AG09319 (cell line): ENCODE data around the gene RARB.

Source experiments
- DNase-seq: peaks from one replicate; pipeline ENCODE4 v3.0.0-alpha.2; 2010; ENCODE audit warnings: low read depth; ENCODE audit errors: extremely low read depth
- TF ChIP-seq, protein P1 (sequence below): IDR thresholded peaks from 2 replicates; pipeline ENCODE4 v1.5.1; 2011; ENCODE audit warnings: low read depth, mild to moderate bottlenecking, inconsistent platforms, low read length, moderate library complexity

The RARB gene

GRCh38 chr3:25557694-25558093 lies 129.6 kb downstream of the RARB start:
- DNase-seq: no peak
- TF ChIP-seq, protein P1, sequence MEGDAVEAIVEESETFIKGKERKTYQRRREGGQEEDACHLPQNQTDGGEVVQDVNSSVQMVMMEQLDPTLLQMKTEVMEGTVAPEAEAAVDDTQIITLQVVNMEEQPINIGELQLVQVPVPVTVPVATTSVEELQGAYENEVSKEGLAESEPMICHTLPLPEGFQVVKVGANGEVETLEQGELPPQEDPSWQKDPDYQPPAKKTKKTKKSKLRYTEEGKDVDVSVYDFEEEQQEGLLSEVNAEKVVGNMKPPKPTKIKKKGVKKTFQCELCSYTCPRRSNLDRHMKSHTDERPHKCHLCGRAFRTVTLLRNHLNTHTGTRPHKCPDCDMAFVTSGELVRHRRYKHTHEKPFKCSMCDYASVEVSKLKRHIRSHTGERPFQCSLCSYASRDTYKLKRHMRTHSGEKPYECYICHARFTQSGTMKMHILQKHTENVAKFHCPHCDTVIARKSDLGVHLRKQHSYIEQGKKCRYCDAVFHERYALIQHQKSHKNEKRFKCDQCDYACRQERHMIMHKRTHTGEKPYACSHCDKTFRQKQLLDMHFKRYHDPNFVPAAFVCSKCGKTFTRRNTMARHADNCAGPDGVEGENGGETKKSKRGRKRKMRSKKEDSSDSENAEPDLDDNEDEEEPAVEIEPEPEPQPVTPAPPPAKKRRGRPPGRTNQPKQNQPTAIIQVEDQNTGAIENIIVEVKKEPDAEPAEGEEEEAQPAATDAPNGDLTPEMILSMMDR: no peak

- no peak for DNase-seq
- TF ChIP-seq, protein P1: no peak
These were observed 130.1 kb downstream of the RARB start for GRCh38 chr3:25558121-25558520.

- TF ChIP-seq, protein P1: no peak
- DNase-seq: no peak
These were observed 130.7 kb downstream of the RARB start for GRCh38 chr3:25558796-25559195.

DNA sequence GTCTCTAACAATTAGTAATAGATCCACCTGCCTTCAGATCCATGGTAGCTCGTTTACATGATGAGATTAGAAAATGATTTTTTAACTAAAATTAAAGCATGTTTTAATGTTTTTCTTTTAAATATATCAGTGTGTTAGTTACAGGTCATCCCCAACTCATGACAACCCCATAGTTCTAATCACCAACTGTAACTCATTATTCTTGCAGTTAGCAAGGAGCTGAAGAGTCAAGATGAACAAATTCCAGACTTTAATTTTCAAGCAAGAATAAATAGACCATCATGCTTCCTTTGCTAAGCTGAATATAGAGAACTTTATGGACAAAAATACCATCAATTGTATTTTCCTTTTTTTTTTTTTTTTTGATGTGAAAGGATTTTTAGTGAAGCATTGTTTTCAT lies 135.5 kb downstream of the RARB start:
- TF ChIP-seq, protein P1: no peak
- no peak for DNase-seq

DNA sequence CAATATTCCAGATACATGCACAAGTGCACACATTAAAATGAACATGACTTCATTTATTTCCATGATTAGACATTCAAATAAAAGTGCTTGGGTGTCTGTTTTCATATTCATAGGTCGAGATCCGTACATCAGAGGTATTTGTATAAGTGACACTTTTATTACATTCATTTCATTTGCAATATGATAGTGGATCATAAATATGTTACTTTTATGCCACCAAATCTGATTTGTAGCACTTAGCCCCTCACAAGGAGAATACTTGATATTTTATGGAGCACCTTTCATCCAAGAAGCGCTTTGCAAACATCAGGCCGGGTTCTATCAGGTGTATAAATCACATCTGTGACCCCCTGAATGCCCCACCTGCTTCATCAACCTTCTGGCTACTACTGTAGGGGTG lies 136.0 kb downstream of the RARB start:
- TF ChIP-seq, protein P1: no peak
- DNase-seq: no peak

- no peak for DNase-seq
- TF ChIP-seq, protein P1: no peak
These were observed 137.7 kb downstream of the RARB start for GRCh38 chr3:25565807-25566206.

GRCh38 chr3:25566358-25566920 lies 138.4 kb downstream of the RARB start:
- no peak for DNase-seq
- TF ChIP-seq, protein P1: no peak
